Measurements from ENCODE around the gene ARHGAP24. TPM values are rescaled to one million over a fixed set of nuclear protein-coding genes. Genes with fewer than 3 reads are reported as not detected.

The ARHGAP24 gene
- total RNA-seq, 3 donors from 2014 or later, result 20.6 to 60.2 (median 37.2) TPM

DNA sequence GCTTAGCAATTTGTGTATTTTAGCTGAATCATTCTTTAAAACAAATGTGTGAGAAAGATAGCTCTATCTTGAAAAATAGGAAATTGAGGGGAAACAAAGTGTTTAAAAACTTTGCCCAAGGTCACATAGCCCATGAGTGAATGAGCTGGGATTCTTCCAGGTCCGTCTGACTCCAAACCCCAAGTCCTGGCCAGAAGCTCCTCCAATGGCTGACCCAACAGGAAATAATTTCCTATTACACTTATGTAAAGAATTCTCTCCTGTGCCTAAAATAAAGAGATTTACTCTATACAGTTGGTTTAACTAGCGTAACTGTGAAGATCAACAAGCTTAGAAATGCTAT, 287.6 kb downstream of the ARHGAP24 start:
- Histone ChIP-seq H3K4me1 (no peaks in the 10 kb centered on the region), H3K9me3 (no peaks in the 10 kb centered on the region), H3K36me3 (no peaks in the 10 kb centered on the region), H3K4me3 (peak overlapping the region in 1 of 3 donors; percentile 6), H3K27ac (peak overlapping the region; percentile 22 to 34), H3K27me3 (no peaks in the 10 kb centered on the region)
- no peak for TF ChIP-seq POLR2AphosphoS5 (IDR thresholded peaks at IDR 0.05)
- TF ChIP-seq, protein P1, sequence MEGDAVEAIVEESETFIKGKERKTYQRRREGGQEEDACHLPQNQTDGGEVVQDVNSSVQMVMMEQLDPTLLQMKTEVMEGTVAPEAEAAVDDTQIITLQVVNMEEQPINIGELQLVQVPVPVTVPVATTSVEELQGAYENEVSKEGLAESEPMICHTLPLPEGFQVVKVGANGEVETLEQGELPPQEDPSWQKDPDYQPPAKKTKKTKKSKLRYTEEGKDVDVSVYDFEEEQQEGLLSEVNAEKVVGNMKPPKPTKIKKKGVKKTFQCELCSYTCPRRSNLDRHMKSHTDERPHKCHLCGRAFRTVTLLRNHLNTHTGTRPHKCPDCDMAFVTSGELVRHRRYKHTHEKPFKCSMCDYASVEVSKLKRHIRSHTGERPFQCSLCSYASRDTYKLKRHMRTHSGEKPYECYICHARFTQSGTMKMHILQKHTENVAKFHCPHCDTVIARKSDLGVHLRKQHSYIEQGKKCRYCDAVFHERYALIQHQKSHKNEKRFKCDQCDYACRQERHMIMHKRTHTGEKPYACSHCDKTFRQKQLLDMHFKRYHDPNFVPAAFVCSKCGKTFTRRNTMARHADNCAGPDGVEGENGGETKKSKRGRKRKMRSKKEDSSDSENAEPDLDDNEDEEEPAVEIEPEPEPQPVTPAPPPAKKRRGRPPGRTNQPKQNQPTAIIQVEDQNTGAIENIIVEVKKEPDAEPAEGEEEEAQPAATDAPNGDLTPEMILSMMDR (IDR thresholded peaks at IDR 0.05), result no peak
- no peak for TF ChIP-seq POLR2A (IDR thresholded peaks at IDR 0.05)
- DNase-seq (ENCODE audit: low spot score in 2 of 2), result no peak
- intact Hi-C loops (cut with DNase I; ENCODE audit: low total_unique reads), result no loop called here

DNA sequence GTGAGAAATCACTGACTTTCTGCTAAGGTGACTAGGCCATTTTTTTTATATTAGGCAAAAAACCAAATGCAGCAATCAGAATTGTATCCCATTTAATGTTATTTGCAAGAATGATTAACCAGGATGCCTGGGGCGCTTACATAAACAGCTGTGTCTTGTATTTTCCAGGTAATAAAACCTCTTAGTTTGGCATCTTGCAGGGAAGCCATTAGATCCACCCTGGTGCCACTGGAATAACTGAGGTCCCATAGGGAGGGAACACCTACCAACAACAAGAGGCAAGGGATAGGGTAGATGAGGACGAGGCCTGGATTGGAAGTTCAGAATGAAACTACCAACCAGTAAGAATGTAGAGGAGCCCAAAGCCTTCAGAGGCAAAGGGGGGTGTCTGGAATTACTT, 288.3 kb downstream of the ARHGAP24 start:
- TF ChIP-seq, protein P1 (IDR thresholded peaks at IDR 0.05), result no peak
- TF ChIP-seq POLR2AphosphoS5 (IDR thresholded peaks at IDR 0.05) (no peak), POLR2A (IDR thresholded peaks at IDR 0.05) (no peak)
- no peaks in the 10 kb centered on the region for H3K36me3 ChIP-seq
- intact Hi-C loops (cut with DNase I; ENCODE audit: low total_unique reads), result no loop called here
- H3K4me3 ChIP-seq, result no peak overlapping the region
- H3K9me3 ChIP-seq, result no peaks in the 10 kb centered on the region
- no peaks in the 10 kb centered on the region for H3K27me3 ChIP-seq
- no peak overlapping the region for H3K27ac ChIP-seq
- no peak for DNase-seq (ENCODE audit: low spot score in 2 of 2)
- no peaks in the 10 kb centered on the region for H3K4me1 ChIP-seq

DNA sequence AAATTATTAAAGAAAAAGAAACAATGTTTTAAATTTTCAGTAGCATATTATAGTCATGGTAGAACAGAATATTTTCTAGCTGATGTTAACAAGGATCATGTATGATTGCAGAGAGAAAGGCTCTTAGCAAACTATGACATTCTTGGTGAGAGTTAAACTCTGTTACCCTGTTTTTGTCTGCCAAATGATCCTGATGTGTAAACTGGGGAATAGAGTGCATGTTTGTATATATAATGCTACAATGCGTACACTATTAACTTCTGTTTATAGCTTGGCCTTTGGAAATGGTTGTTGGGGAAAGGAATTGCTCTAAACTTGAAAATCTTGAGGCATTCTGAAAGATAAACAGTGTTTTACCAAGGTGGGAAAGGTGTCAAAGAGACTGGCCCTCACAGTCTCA, 292.7 kb downstream of the ARHGAP24 start:
- no peak for DNase-seq (ENCODE audit: low spot score in 2 of 2)
- Histone ChIP-seq H3K4me1 (no peaks in the 10 kb centered on the region), H3K4me3 (no peak overlapping the region), H3K9me3 (no peaks in the 10 kb centered on the region), H3K27ac (no peak overlapping the region), H3K27me3 (no peaks in the 10 kb centered on the region), H3K36me3 (no peaks in the 10 kb centered on the region)
- TF ChIP-seq POLR2AphosphoS5 (IDR thresholded peaks at IDR 0.05), result no peak
- TF ChIP-seq, protein P1 (IDR thresholded peaks at IDR 0.05), result no peak
- TF ChIP-seq POLR2A (IDR thresholded peaks at IDR 0.05), result no peak
- intact Hi-C loops (cut with DNase I; ENCODE audit: low total_unique reads), result no loop called here

DNA sequence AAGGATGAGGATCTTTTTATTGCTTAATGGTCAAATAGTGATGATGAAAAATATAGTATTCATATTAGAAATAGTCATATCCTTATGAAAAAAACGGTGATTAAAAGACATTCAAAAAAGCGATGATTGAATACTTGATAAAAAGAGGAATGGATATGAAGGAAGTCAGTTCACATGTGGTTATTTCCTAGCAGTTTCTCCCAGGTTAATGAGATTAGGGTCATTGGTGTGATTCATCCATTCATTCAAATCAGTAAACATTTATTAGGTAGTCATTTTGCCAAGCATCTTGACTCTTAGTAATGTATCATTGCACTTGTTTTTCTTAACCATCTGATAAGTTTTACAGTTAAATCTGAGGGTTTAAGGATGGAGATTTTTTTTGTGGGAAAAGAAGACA, 294.1 kb downstream of the ARHGAP24 start:
- no peak for DNase-seq (ENCODE audit: low spot score in 2 of 2)
- H3K9me3 ChIP-seq, result no peaks in the 10 kb centered on the region
- TF ChIP-seq POLR2A (IDR thresholded peaks at IDR 0.05) (no peak), POLR2AphosphoS5 (IDR thresholded peaks at IDR 0.05) (no peak)
- TF ChIP-seq, protein P1 (IDR thresholded peaks at IDR 0.05), result no peak
- H3K4me3 ChIP-seq, result no peak overlapping the region
- intact Hi-C loops (cut with DNase I; ENCODE audit: low total_unique reads), result no loop called here
- H3K36me3 ChIP-seq, result no peaks in the 10 kb centered on the region
- H3K4me1 ChIP-seq, result no peaks in the 10 kb centered on the region
- no peak overlapping the region for H3K27ac ChIP-seq
- no peaks in the 10 kb centered on the region for H3K27me3 ChIP-seq

DNA sequence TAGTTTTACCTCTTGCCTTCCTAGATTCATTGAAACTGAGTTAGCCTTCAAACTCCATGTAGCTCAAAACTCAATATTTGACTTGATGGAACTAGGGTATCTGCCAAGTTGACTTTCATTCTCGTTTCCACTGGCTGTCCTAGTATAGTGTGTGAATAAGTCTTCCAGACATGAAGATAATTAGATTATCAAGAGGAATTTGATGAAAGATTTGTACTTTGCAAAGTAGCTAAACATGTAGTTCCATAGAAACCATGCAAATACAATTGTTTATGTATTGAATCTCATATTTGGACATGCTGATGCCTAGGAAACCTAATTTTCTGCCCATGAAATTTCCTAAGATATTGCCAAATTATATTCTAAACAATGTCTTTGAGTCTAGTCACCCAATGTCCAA, 297.5 kb downstream of the ARHGAP24 start:
- Histone ChIP-seq H3K9me3 (no peaks in the 10 kb centered on the region), H3K4me1 (no peaks in the 10 kb centered on the region), H3K27me3 (no peaks in the 10 kb centered on the region), H3K27ac (no peak overlapping the region), H3K4me3 (no peak overlapping the region), H3K36me3 (no peaks in the 10 kb centered on the region)
- DNase-seq (ENCODE audit: low spot score in 2 of 2), result no peak
- intact Hi-C loops (cut with DNase I; ENCODE audit: low total_unique reads), result no loop called here
- TF ChIP-seq POLR2A (IDR thresholded peaks at IDR 0.05) (no peak), POLR2AphosphoS5 (IDR thresholded peaks at IDR 0.05) (no peak)
- TF ChIP-seq, protein P1 (IDR thresholded peaks at IDR 0.05), result no peak

Data from breast epithelium (tissue), 4 donors.